ENCODE measurements around the gene FGF12. TPM values are rescaled to one million over a fixed set of nuclear protein-coding genes. Genes with fewer than 3 reads are reported as not detected.

The FGF12 gene
- polyA plus RNA-seq, 2 donors: 1.2 to 1.5 TPM

DNA sequence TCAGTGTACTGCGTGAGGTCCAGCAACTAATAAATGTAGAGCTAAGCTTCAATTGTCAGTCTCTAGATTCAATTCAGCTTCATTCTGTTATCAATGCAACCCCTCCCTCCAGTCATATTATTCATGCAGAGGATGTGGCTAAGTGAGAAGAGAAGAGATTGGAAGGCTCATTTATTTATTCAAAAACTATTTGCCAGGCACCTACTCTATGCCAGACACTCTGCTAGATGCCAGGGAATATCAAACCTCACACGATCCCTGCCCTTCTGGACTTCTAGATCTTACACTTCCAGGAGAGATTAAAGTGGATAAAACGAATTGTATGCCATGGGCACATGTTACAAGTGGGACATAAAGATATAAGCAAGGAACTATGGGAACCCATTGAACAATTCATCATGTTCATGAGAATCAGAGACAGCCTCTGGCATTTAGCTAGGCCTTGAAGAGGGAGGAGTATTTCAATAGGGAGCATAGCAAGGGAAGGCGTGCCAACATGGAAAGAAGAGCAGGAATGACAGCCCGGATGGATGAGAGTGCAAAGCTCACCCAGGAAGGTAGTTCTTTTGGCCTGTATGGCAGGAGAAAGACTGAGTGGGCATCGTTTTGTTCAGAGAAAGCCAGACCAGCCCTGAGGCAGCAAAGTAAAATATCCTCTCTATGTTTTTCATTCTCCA, 75.4 kb downstream of the FGF12 start:
- no peaks in the 10 kb centered on the region for H3K4me1 ChIP-seq (ENCODE audit: control insufficient read depth in 2 of 2, insufficient read depth in 2 of 2, low read length in 1 of 2)
- H3K36me3 ChIP-seq (ENCODE audit: control insufficient read depth in 2 of 2, insufficient read depth in 2 of 2, low read length in 1 of 2): no peaks in the 10 kb centered on the region
- no peaks in the 10 kb centered on the region for H3K27me3 ChIP-seq (ENCODE audit: control insufficient read depth in 1 of 2, insufficient read depth in 2 of 2, low read length in 2 of 2)
- 63 to 66% methylated on average over 6 of the region's 6 CpGs for WGBS, 2 donors
- H3K9me3 ChIP-seq (ENCODE audit: control insufficient read depth in 2 of 2, insufficient read depth in 1 of 2, low read depth in 1 of 2, low read length in 1 of 2): no peaks in the 10 kb centered on the region
- no peak overlapping the region for H3K4me3 ChIP-seq (ENCODE audit: low read depth in 1 of 2, low read length in 2 of 2)
- no peak overlapping the region for H3K27ac ChIP-seq (ENCODE audit: low read depth in 2 of 2, low read length in 1 of 2)

DNA sequence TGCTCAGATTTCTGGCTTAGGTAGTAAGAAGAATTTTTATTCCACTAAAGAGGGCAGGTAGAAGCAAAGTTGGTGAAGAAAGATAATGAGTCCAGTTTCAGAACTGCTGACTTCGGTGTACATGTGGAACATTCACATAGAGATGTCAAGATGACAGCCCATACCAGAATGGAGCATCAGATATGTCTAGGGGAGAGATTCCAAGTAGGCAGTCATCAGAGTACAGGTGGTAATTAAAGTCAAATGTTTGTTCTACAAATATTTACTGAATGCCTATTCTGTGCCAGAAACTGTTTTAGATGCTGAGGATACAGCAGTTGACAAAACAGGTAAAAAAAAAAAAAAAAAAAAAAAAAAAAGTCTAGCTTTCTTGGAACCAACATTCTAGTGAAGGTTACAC, 81.9 kb downstream of the FGF12 start:
- 0 to 51% methylated on average over 1 of the region's 1 CpG for WGBS, 2 donors

DNA sequence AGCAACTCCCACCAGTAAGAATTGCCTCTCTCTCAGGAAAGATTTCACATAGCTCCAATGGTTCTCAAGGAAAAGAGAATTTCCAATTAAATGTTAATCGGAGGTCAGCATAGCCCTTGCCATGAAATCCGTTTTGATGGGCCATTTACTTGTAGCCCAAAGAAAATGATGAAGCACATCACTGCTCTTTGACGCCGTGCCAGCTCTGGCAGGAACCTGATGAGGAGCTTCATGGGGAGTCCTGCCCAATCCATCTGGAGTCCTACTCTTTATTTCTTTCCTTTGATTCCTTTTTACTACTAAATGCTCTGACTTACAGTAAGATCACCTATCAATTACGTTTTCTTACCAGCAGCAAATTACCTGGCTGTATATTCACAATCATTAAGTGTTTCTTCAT, 84.7 kb downstream of the FGF12 start:
- Histone ChIP-seq H3K27ac (ENCODE audit: low read depth in 2 of 2, low read length in 1 of 2) (no peak overlapping the region), H3K9me3 (ENCODE audit: control insufficient read depth in 2 of 2, insufficient read depth in 1 of 2, low read depth in 1 of 2, low read length in 1 of 2) (no peaks in the 10 kb centered on the region), H3K27me3 (ENCODE audit: control insufficient read depth in 1 of 2, insufficient read depth in 2 of 2, low read length in 2 of 2) (no peaks in the 10 kb centered on the region), H3K4me3 (ENCODE audit: low read depth in 1 of 2, low read length in 2 of 2) (no peak overlapping the region), H3K36me3 (ENCODE audit: control insufficient read depth in 2 of 2, insufficient read depth in 2 of 2, low read length in 1 of 2) (no peaks in the 10 kb centered on the region), H3K4me1 (ENCODE audit: control insufficient read depth in 2 of 2, insufficient read depth in 2 of 2, low read length in 1 of 2) (no peaks in the 10 kb centered on the region)
- 67 to 74% methylated on average over 5 of the region's 5 CpGs for WGBS, 2 donors

More for the DNA sequence above, 81.9 kb downstream of the FGF12 start:
- Histone ChIP-seq H3K4me3 (ENCODE audit: low read depth in 1 of 2, low read length in 2 of 2) (no peak overlapping the region), H3K36me3 (ENCODE audit: control insufficient read depth in 2 of 2, insufficient read depth in 2 of 2, low read length in 1 of 2) (no peaks in the 10 kb centered on the region), H3K4me1 (ENCODE audit: control insufficient read depth in 2 of 2, insufficient read depth in 2 of 2, low read length in 1 of 2) (no peaks in the 10 kb centered on the region), H3K27ac (ENCODE audit: low read depth in 2 of 2, low read length in 1 of 2) (no peak overlapping the region), H3K27me3 (ENCODE audit: control insufficient read depth in 1 of 2, insufficient read depth in 2 of 2, low read length in 2 of 2) (no peaks in the 10 kb centered on the region), H3K9me3 (ENCODE audit: control insufficient read depth in 2 of 2, insufficient read depth in 1 of 2, low read depth in 1 of 2, low read length in 1 of 2) (no peaks in the 10 kb centered on the region)

DNA sequence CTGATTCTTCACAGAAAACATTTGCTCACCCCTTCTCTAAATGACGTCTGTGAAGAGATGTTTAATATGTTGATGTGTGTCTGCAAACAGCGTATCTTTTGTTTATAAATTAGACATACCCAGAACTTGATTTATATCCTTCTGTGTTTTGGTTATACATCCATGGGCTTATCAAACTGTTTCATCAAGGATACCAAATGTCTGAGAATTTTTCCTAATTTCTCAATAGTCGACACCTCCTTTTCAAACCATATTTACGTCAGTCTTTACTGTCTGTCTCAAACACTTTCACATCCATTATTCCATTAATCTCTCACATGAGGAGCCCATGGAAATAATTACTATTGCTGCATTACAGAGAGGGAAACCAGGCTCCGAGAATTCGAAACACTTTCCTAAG, 85.4 kb downstream of the FGF12 start:
- Histone ChIP-seq H3K9me3 (ENCODE audit: control insufficient read depth in 2 of 2, insufficient read depth in 1 of 2, low read depth in 1 of 2, low read length in 1 of 2) (no peaks in the 10 kb centered on the region), H3K4me1 (ENCODE audit: control insufficient read depth in 2 of 2, insufficient read depth in 2 of 2, low read length in 1 of 2) (no peaks in the 10 kb centered on the region), H3K27ac (ENCODE audit: low read depth in 2 of 2, low read length in 1 of 2) (no peak overlapping the region), H3K27me3 (ENCODE audit: control insufficient read depth in 1 of 2, insufficient read depth in 2 of 2, low read length in 2 of 2) (no peaks in the 10 kb centered on the region), H3K4me3 (ENCODE audit: low read depth in 1 of 2, low read length in 2 of 2) (no peak overlapping the region), H3K36me3 (ENCODE audit: control insufficient read depth in 2 of 2, insufficient read depth in 2 of 2, low read length in 1 of 2) (no peaks in the 10 kb centered on the region)
- 49 to 67% methylated on average over 6 of the region's 6 CpGs for WGBS, 2 donors

DNA sequence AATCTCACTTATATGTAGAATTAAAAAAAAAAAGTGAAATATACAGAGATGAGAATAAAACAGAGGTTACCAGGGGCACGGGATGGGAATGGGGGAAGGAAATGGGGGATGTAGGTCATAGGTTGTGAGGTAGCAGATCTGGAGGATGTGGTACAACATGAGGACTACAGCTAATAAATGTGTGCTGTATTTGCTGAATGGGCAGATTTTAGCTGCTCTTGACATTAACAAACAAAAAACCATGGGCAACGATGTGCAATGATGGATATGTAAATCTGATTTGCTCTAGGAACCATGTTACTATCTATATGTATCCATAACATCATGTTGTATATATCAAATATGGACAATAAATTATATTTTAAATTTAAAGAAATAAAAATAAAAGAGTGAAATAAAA, 87.4 kb downstream of the FGF12 start:
- H3K27ac ChIP-seq (ENCODE audit: low read depth in 2 of 2, low read length in 1 of 2): no peak overlapping the region
- H3K9me3 ChIP-seq (ENCODE audit: control insufficient read depth in 2 of 2, insufficient read depth in 1 of 2, low read depth in 1 of 2, low read length in 1 of 2): no peaks in the 10 kb centered on the region
- WGBS, 2 donors: 64 to 69% methylated on average over 2 of the region's 2 CpGs
- H3K4me1 ChIP-seq (ENCODE audit: control insufficient read depth in 2 of 2, insufficient read depth in 2 of 2, low read length in 1 of 2): no peaks in the 10 kb centered on the region
- H3K4me3 ChIP-seq (ENCODE audit: low read depth in 1 of 2, low read length in 2 of 2): no peak overlapping the region
- no peaks in the 10 kb centered on the region for H3K27me3 ChIP-seq (ENCODE audit: control insufficient read depth in 1 of 2, insufficient read depth in 2 of 2, low read length in 2 of 2)
- no peaks in the 10 kb centered on the region for H3K36me3 ChIP-seq (ENCODE audit: control insufficient read depth in 2 of 2, insufficient read depth in 2 of 2, low read length in 1 of 2)

DNA sequence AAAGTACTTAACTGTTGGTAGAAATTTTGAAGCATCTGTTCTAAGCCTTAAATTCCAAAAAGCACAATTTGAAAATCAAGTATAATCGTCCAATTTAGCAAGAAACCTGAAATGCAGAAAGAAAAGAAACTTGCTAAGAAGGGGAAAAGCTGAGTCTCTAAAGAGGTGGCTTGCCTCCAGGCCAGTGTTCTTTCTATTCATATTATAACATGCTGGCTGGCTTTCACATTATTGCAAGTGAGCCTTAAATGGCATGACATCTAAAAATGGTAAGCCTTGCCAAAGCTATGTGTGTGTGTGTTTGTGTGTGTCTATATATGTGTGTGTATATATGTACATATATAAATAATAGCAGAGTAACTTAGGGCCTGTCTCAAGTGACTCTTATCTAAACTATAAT, 89.5 kb downstream of the FGF12 start:
- no peaks in the 10 kb centered on the region for H3K36me3 ChIP-seq (ENCODE audit: control insufficient read depth in 2 of 2, insufficient read depth in 2 of 2, low read length in 1 of 2)
- no peak overlapping the region for H3K4me3 ChIP-seq (ENCODE audit: low read depth in 1 of 2, low read length in 2 of 2)
- H3K27ac ChIP-seq (ENCODE audit: low read depth in 2 of 2, low read length in 1 of 2): no peak overlapping the region
- 38 to 47% methylated on average over 1 of the region's 1 CpG for WGBS, 2 donors
- H3K4me1 ChIP-seq (ENCODE audit: control insufficient read depth in 2 of 2, insufficient read depth in 2 of 2, low read length in 1 of 2): no peaks in the 10 kb centered on the region
- no peaks in the 10 kb centered on the region for H3K27me3 ChIP-seq (ENCODE audit: control insufficient read depth in 1 of 2, insufficient read depth in 2 of 2, low read length in 2 of 2)
- H3K9me3 ChIP-seq (ENCODE audit: control insufficient read depth in 2 of 2, insufficient read depth in 1 of 2, low read depth in 1 of 2, low read length in 1 of 2): peaks cover 0 to 2% of the 10 kb centered on the region in 2 donors

DNA sequence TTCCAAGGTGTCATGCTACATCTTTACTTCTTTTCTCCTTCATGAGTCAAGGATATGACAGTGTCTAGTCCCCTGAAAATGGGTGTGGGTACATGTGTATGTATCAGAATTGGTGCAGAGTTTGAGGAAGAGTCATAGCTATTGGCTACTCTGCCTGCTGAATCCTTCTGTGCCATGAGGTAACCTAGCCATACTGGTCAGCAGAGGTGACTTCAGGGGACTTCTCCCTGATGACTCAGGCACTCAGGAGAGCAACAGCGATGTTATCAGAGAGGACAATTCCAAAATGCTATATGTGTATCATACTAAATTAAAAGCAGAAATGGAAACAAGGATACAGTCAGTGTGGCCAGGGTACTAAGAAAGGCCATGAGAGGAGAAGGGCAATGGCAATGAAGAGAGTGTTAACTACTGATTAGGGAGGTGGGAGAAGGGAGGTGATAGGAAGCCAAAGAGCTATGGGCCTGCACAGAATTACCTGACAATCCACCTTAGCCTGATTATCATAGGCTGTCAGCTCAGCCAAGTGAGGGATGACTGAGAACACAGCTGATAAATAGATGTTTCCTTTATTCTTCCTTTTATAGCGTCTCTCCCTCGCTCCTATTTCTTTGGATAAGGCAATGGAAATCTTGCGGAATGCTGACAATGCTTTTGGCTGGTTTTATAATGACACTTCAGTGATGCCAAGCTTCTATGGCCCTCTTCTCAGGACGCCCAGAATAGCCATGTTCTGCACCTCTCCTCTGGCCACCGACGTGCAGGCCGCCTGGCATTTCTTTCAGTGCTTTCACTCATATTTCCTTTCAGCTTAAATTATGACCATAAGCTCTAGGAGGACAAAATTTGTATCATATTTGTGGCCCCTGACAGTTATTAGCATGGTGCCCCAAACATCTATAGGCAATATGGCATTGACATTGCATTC, 90.6 kb downstream of the FGF12 start:
- no peak overlapping the region for H3K4me3 ChIP-seq (ENCODE audit: low read depth in 1 of 2, low read length in 2 of 2)
- WGBS, 2 donors: 90 to 91% methylated on average over 8 of the region's 8 CpGs

DNA sequence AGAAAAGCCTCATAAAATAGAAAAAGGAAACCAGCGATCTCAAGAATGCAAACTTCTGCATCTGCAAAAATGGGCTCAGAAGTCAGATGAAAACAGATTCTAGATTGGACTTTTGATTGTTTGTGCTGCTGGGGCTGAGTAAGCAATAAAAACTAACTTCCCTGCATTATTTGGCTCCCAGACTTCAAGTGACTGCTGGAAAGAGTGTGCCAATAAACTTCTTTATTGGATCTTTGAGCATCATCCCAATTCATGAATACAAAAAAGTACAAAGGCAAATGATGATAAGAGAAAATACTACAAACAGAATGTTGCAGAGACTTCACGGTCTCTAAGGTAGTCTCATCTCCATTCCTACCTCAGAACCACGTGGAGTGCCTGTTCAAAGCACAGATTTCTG, 97.9 kb downstream of the FGF12 start:
- no peaks in the 10 kb centered on the region for H3K36me3 ChIP-seq (ENCODE audit: control insufficient read depth in 2 of 2, insufficient read depth in 2 of 2, low read length in 1 of 2)
- H3K27ac ChIP-seq (ENCODE audit: low read depth in 2 of 2, low read length in 1 of 2): no peak overlapping the region
- H3K4me1 ChIP-seq (ENCODE audit: control insufficient read depth in 2 of 2, insufficient read depth in 2 of 2, low read length in 1 of 2): no peaks in the 10 kb centered on the region
- 76 to 77% methylated on average over 3 of the region's 3 CpGs for WGBS, 2 donors
- no peaks in the 10 kb centered on the region for H3K27me3 ChIP-seq (ENCODE audit: control insufficient read depth in 1 of 2, insufficient read depth in 2 of 2, low read length in 2 of 2)
- H3K4me3 ChIP-seq (ENCODE audit: low read depth in 1 of 2, low read length in 2 of 2): no peak overlapping the region
- H3K9me3 ChIP-seq (ENCODE audit: control insufficient read depth in 2 of 2, insufficient read depth in 1 of 2, low read depth in 1 of 2, low read length in 1 of 2): peaks cover 0 to 2% of the 10 kb centered on the region in 2 donors

More for the DNA sequence above, 90.6 kb downstream of the FGF12 start:
- Histone ChIP-seq H3K4me1 (ENCODE audit: control insufficient read depth in 2 of 2, insufficient read depth in 2 of 2, low read length in 1 of 2) (no peaks in the 10 kb centered on the region), H3K36me3 (ENCODE audit: control insufficient read depth in 2 of 2, insufficient read depth in 2 of 2, low read length in 1 of 2) (no peaks in the 10 kb centered on the region), H3K9me3 (ENCODE audit: control insufficient read depth in 2 of 2, insufficient read depth in 1 of 2, low read depth in 1 of 2, low read length in 1 of 2) (peaks cover 0 to 2% of the 10 kb centered on the region in 2 donors), H3K27me3 (ENCODE audit: control insufficient read depth in 1 of 2, insufficient read depth in 2 of 2, low read length in 2 of 2) (no peaks in the 10 kb centered on the region), H3K27ac (ENCODE audit: low read depth in 2 of 2, low read length in 1 of 2) (no peak overlapping the region)

DNA sequence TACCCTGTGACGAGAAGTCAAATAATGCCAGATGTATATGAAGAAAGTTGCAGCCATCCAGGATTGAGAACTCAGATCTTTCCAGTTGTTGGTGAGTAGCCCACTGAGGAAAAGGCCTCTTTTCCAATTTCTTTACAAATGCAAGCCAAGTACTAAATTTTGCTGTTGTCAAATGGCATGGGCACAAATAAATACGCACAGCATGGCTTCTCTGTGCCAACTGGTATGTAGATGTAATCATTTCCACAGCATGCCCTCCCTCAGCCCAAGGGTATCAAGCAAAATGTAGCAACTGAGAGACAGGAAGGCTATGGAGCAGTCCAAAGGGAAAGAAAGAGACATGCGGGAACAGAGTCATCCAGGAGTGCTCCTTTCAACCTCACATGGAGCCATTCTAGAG, 105.4 kb downstream of the FGF12 start:
- WGBS, 2 donors: 75 to 79% methylated on average over 3 of the region's 3 CpGs
- H3K27me3 ChIP-seq (ENCODE audit: control insufficient read depth in 1 of 2, insufficient read depth in 2 of 2, low read length in 2 of 2): no peaks in the 10 kb centered on the region
- no peak overlapping the region for H3K4me3 ChIP-seq (ENCODE audit: low read depth in 1 of 2, low read length in 2 of 2)
- no peak overlapping the region for H3K27ac ChIP-seq (ENCODE audit: low read depth in 2 of 2, low read length in 1 of 2)
- H3K4me1 ChIP-seq (ENCODE audit: control insufficient read depth in 2 of 2, insufficient read depth in 2 of 2, low read length in 1 of 2): no peaks in the 10 kb centered on the region
- H3K9me3 ChIP-seq (ENCODE audit: control insufficient read depth in 2 of 2, insufficient read depth in 1 of 2, low read depth in 1 of 2, low read length in 1 of 2): no peaks in the 10 kb centered on the region
- H3K36me3 ChIP-seq (ENCODE audit: control insufficient read depth in 2 of 2, insufficient read depth in 2 of 2, low read length in 1 of 2): no peaks in the 10 kb centered on the region
